ENCODE measurements around the gene LBR.

GRCh38 chr1:225425201-225425786 lies 2.5 kb downstream of the LBR start:
- TF ChIP-seq, protein P1, sequence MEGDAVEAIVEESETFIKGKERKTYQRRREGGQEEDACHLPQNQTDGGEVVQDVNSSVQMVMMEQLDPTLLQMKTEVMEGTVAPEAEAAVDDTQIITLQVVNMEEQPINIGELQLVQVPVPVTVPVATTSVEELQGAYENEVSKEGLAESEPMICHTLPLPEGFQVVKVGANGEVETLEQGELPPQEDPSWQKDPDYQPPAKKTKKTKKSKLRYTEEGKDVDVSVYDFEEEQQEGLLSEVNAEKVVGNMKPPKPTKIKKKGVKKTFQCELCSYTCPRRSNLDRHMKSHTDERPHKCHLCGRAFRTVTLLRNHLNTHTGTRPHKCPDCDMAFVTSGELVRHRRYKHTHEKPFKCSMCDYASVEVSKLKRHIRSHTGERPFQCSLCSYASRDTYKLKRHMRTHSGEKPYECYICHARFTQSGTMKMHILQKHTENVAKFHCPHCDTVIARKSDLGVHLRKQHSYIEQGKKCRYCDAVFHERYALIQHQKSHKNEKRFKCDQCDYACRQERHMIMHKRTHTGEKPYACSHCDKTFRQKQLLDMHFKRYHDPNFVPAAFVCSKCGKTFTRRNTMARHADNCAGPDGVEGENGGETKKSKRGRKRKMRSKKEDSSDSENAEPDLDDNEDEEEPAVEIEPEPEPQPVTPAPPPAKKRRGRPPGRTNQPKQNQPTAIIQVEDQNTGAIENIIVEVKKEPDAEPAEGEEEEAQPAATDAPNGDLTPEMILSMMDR (IDR thresholded peaks at IDR 0.05), result no peak
- no peak for TF ChIP-seq POLR2A (IDR thresholded peaks at IDR 0.05)
